ENCODE results near the gene KIF5A. TPM values are rescaled to one million over a fixed set of nuclear protein-coding genes. Genes with fewer than 3 reads are reported as not detected.

KIF5A gene
- total and polyA plus RNA-seq, 4 donors: 0.05 to 0.34 (median 0.14) TPM

DNA sequence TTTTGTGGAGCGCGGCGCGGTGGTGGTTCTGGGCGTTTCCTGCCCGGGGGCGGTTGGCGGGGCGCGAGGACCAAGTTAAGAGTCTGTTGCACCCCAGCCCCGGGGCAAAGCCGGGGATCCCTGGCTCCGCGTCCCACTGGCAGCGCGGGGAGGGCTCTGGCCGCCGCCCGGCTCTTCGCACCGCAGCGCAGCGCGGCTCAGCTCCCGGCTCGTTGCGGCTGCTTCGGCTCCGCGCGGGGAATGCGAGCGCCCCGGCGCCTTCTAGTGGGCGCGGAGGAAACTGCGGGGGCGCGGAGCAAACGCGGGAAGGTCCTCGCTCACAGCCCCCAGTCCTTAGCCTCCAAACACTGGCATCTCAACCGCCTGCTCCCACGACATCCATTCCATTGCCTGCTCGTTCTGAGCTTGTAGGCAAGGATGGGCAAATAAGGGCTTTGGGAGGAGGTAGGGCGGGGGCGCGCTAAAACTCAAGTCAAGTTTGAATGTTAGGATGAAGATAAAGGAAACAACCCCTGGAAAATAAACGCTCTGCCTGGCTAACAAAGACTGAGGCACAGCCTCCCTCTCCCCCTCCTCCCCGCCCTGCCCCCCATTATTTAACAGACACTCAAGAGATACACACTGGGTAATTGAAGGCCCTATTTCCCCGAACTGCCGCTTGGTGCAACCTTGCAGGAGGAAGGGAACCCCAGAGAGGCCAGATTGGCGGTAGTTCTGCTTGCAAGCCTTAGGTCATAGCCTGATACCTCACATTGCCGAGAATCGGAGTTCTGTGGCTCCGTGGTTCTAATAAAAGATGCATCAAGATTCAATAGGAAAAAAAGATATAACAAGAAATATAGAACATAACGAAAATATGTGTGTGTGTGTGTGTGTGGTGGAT lies 83.4 kb downstream of the KIF5A start, which contains the start of gene B4GALNT1:
Gene B4GALNT1 (minus strand): TSS at position 244 of the 883 bp plus-strand sequence. CDS start 1,069 bp downstream, outside the sequence.
- no peaks in the 10 kb centered on the region for H3K36me3 ChIP-seq (ENCODE audit: control insufficient read depth in 4 of 4, insufficient read depth in 4 of 4, low read length in 4 of 4)
- H3K27me3 ChIP-seq (ENCODE audit: control insufficient read depth in 3 of 3, insufficient read depth in 3 of 3, low read length in 2 of 3): peaks cover 0 to 52% (median 49%) of the 10 kb centered on the region in 3 donors
- DNase-seq (peak; percentile 64 to 67 (median 64)), ATAC-seq (ENCODE audit: insufficient read depth, low FRiP score) (peak; percentile 95)
- WGBS, 2 donors: 1 to 2% methylated on average over 55 to 58 of the region's 58 CpGs
- H3K27ac ChIP-seq (ENCODE audit: low read depth in 1 of 2, low read length in 1 of 2): no peak within 1 kb of the TSS
- peak within 1 kb of the TSS; percentile 38 for H3K4me3 ChIP-seq
- H3K4me1 ChIP-seq (ENCODE audit: control insufficient read depth in 5 of 5, insufficient read depth in 5 of 5, low read length in 5 of 5): peaks cover 0 to 10% (median 4%) of the 10 kb centered on the region in 5 donors
- no peaks in the 10 kb centered on the region for H3K9me3 ChIP-seq (ENCODE audit: control insufficient read depth in 4 of 4, insufficient read depth in 3 of 4, low read length in 3 of 4)
- H3K9ac ChIP-seq (ENCODE audit: insufficient read depth in 1 of 2, low read length in 2 of 2): no peak within 1 kb of the TSS
- TF ChIP-seq, protein P1, sequence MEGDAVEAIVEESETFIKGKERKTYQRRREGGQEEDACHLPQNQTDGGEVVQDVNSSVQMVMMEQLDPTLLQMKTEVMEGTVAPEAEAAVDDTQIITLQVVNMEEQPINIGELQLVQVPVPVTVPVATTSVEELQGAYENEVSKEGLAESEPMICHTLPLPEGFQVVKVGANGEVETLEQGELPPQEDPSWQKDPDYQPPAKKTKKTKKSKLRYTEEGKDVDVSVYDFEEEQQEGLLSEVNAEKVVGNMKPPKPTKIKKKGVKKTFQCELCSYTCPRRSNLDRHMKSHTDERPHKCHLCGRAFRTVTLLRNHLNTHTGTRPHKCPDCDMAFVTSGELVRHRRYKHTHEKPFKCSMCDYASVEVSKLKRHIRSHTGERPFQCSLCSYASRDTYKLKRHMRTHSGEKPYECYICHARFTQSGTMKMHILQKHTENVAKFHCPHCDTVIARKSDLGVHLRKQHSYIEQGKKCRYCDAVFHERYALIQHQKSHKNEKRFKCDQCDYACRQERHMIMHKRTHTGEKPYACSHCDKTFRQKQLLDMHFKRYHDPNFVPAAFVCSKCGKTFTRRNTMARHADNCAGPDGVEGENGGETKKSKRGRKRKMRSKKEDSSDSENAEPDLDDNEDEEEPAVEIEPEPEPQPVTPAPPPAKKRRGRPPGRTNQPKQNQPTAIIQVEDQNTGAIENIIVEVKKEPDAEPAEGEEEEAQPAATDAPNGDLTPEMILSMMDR (IDR thresholded peaks at IDR 0.05; ENCODE audit: control extremely low read depth, extremely low read depth): peak; percentile 58

Small RNAs within 50 kb of the gene (small RNA-seq; reads per million reads assigned to genes)
- not detected for gene MIR616 (ENCODE audit: low replicate concordance)

Other genes starting within 250 kb of the KIF5A start
- 10 to 100 TPM; 41.9 to 60.7 TPM for gene R3HDM2, start 119.0 kb upstream of the KIF5A start, total RNA-seq
- gene R3HDM2, start 119.0 kb upstream of the KIF5A start, polyA plus RNA-seq: 10 to 100 TPM; 18.1 to 19.4 TPM
- gene INHBC, start 115.3 kb upstream of the KIF5A start, total RNA-seq: not detected
- gene INHBC, start 115.3 kb upstream of the KIF5A start, polyA plus RNA-seq: under 1 TPM in 1 of 2 donors, not detected in 1; 0.02 TPM
- gene INHBE, start 94.7 kb upstream of the KIF5A start, total RNA-seq: under 1 TPM in 1 of 2 donors, not detected in 1; 0.12 TPM
- gene INHBE, start 94.7 kb upstream of the KIF5A start, polyA plus RNA-seq: not detected
- 1 to 10 TPM; 2.4 to 5.7 TPM for gene GLI1, start 90.3 kb upstream of the KIF5A start, total RNA-seq
- gene GLI1, start 90.3 kb upstream of the KIF5A start, polyA plus RNA-seq: 1 to 10 TPM in 1 of 2 donors, under 1 TPM in 1; 0.74 to 1.7 TPM
- gene ARHGAP9, start 70.2 kb upstream of the KIF5A start, total RNA-seq: 10 to 100 TPM; 14.7 to 40.0 TPM
- 10 to 100 TPM; 26.2 to 62.1 TPM for gene ARHGAP9, start 70.2 kb upstream of the KIF5A start, polyA plus RNA-seq
- 100 to 1,000 TPM in 1 of 2 donors, 10 to 100 TPM in 1; 55.9 to 213 TPM for gene MARS1, start 62.0 kb upstream of the KIF5A start, total RNA-seq
- gene MARS1, start 62.0 kb upstream of the KIF5A start, polyA plus RNA-seq: 100 to 1,000 TPM in 1 of 2 donors, 10 to 100 TPM in 1; 95.0 to 156 TPM
- 10 to 100 TPM; 31.0 to 34.7 TPM for gene DDIT3, start 29.5 kb upstream of the KIF5A start, total RNA-seq
- 10 to 100 TPM; 68.1 to 74.7 TPM for gene DDIT3, start 29.5 kb upstream of the KIF5A start, polyA plus RNA-seq
- 100 to 1,000 TPM in 1 of 2 donors, 10 to 100 TPM in 1; 26.0 to 132 TPM for gene MBD6, start 27.2 kb upstream of the KIF5A start, total RNA-seq
- gene MBD6, start 27.2 kb upstream of the KIF5A start, polyA plus RNA-seq: 10 to 100 TPM; 36.7 to 42.4 TPM
- gene DCTN2, start 2.9 kb upstream of the KIF5A start, total RNA-seq: 10 to 100 TPM; 78.3 to 90.1 TPM
- gene DCTN2, start 2.9 kb upstream of the KIF5A start, polyA plus RNA-seq: 100 to 1,000 TPM in 1 of 2 donors, 10 to 100 TPM in 1; 60.0 to 110 TPM
- 10 to 100 TPM; 19.3 to 42.2 TPM for gene PIP4K2C, start 41.1 kb downstream of the KIF5A start, total RNA-seq
- 10 to 100 TPM; 13.7 to 22.3 TPM for gene PIP4K2C, start 41.1 kb downstream of the KIF5A start, polyA plus RNA-seq
- gene DTX3, start 54.8 kb downstream of the KIF5A start, total RNA-seq: 10 to 100 TPM; 26.6 to 40.1 TPM
- gene DTX3, start 54.8 kb downstream of the KIF5A start, polyA plus RNA-seq: 10 to 100 TPM; 13.9 to 23.2 TPM
- 10 to 100 TPM; 12.3 to 23.0 TPM for gene ARHGEF25, start 61.4 kb downstream of the KIF5A start, total RNA-seq
- gene ARHGEF25, start 61.4 kb downstream of the KIF5A start, polyA plus RNA-seq: 10 to 100 TPM in 1 of 2 donors, 1 to 10 TPM in 1; 7.8 to 10.4 TPM
- gene B4GALNT1, start 83.2 kb downstream of the KIF5A start, total RNA-seq: 1 to 10 TPM in 1 of 2 donors, under 1 TPM in 1; 0.51 to 2.5 TPM
- gene B4GALNT1, start 83.2 kb downstream of the KIF5A start, polyA plus RNA-seq: under 1 TPM; 0.53 to 0.93 TPM
- gene OS9, start 144.1 kb downstream of the KIF5A start, total RNA-seq: 100 to 1,000 TPM; 174 to 324 TPM
- 100 to 1,000 TPM; 144 to 356 TPM for gene OS9, start 144.1 kb downstream of the KIF5A start, polyA plus RNA-seq
- 1 to 10 TPM; 1.5 to 4.8 TPM for gene AGAP2, start 188.7 kb downstream of the KIF5A start, total RNA-seq
- 1 to 10 TPM; 1.4 to 4.4 TPM for gene AGAP2, start 188.7 kb downstream of the KIF5A start, polyA plus RNA-seq
- gene TSPAN31, start 195.0 kb downstream of the KIF5A start, total RNA-seq: 10 to 100 TPM; 37.4 to 61.1 TPM
- gene TSPAN31, start 195.0 kb downstream of the KIF5A start, polyA plus RNA-seq: 10 to 100 TPM; 32.4 to 54.9 TPM
- gene CDK4, start 202.3 kb downstream of the KIF5A start, total RNA-seq: 100 to 1,000 TPM in 1 of 2 donors, 10 to 100 TPM in 1; 69.7 to 105 TPM
- gene CDK4, start 202.3 kb downstream of the KIF5A start, polyA plus RNA-seq: 100 to 1,000 TPM in 1 of 2 donors, 10 to 100 TPM in 1; 75.1 to 115 TPM
- gene MARCHF9, start 205.1 kb downstream of the KIF5A start, total RNA-seq: 10 to 100 TPM; 12.1 to 23.2 TPM
- 10 to 100 TPM; 13.7 to 31.1 TPM for gene MARCHF9, start 205.1 kb downstream of the KIF5A start, polyA plus RNA-seq
- 1 to 10 TPM; 2.9 to 4.3 TPM for gene CYP27B1, start 217.0 kb downstream of the KIF5A start, total RNA-seq
- gene CYP27B1, start 217.0 kb downstream of the KIF5A start, polyA plus RNA-seq: 1 to 10 TPM; 1.7 to 5.8 TPM
- 10 to 100 TPM in 1 of 2 donors, 1 to 10 TPM in 1; 2.8 to 29.5 TPM for gene METTL1, start 222.1 kb downstream of the KIF5A start, total RNA-seq
- gene METTL1, start 222.1 kb downstream of the KIF5A start, polyA plus RNA-seq: 10 to 100 TPM; 33.7 to 35.5 TPM
- gene EEF1AKMT3, start 222.6 kb downstream of the KIF5A start, total RNA-seq: 10 to 100 TPM in 1 of 2 donors, 1 to 10 TPM in 1; 7.6 to 11.5 TPM
- 1 to 10 TPM; 3.6 to 4.2 TPM for gene EEF1AKMT3, start 222.6 kb downstream of the KIF5A start, polyA plus RNA-seq
- gene TSFM, start 232.7 kb downstream of the KIF5A start, total RNA-seq: 10 to 100 TPM; 17.1 to 28.0 TPM
- gene TSFM, start 232.7 kb downstream of the KIF5A start, polyA plus RNA-seq: 10 to 100 TPM; 23.9 to 40.0 TPM

Measured in lung (tissue), 13 donors.